Measurements from ENCODE around the gene SIRPG.

The SIRPG gene

GRCh38 chr20:1579488-1579887 is 78.1 kb downstream of the SIRPG start:
- Histone ChIP-seq H3K9ac (no peak overlapping the region), H3K4me3 (no peak overlapping the region), H3K4me1 (no peaks in the 10 kb centered on the region), H3K9me3 (replicated peaks in 1 of 11) (peaks cover 0 to 8% (median 0%) of the 10 kb centered on the region in 11 experiments; a peak in 4 of 22 replicates), H3K36me3 (peaks cover 0 to 51% (median 0%) of the 10 kb centered on the region in 11 experiments; a peak in 9 of 22 replicates), H3K27ac (no peak overlapping the region), H3K27me3 (no peaks in the 10 kb centered on the region), H3K4me2 (no peak overlapping the region), H4K20me1 (peaks cover 0 to 7% (median 0%) of the 10 kb centered on the region in 11 experiments; a peak in 1 of 22 replicates)
- no peak for TF ChIP-seq Cebpa-rat (IDR thresholded peaks at IDR 0.05)

Data from BLaER1 treated with 17β-estradiol and CSF1 and Interleukin-3, amounts not matched to agents 10 nM and 100 nM (cell line).